ENCODE results near the gene ANKS1A.
"Not testable (repeated sequence)": the region's sequence is repeated elsewhere in the genome, so short reads cannot be mapped to it uniquely, and the experiment has no call there.

The ANKS1A gene

GRCh38 chr6:35088281-35089215 is 199.5 kb downstream of the ANKS1A start:
- no peak for DNase-seq

- DNase-seq: no peak
Measured at GRCh38 chr6:35089216-35089934, 200.3 kb downstream of the ANKS1A start.

DNA sequence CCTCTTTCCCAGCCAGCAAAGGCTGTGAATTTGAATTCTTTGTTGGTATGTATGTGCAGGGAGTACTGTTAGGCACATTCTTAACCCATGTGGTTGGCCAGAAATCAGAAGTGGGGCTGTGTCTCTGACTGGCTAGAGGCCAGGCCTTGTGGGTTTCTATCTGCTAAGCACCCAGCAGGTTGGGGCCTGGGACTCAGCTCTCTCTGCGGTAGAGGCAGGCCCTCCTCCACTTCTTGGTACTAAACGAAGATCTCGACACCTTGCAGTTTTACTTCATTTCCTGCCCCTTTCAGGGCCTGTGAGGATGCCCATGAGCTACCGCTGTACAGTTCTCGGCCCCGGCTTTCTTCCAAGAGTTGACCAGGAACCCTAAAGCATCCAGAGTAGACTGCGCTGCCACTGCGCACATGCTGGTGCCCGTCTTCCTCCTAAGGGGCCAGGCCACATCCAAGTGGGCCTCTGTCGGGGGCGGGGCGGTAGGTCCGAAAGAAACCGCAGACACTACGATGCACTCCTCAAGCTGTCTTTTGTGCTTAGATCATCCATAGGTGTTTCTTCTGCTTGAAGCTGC is 201.0 kb downstream of the ANKS1A start:
- no peak for DNase-seq

GRCh38 chr6:35090734-35091133 is 201.7 kb downstream of the ANKS1A start:
- no peak for DNase-seq

DNA sequence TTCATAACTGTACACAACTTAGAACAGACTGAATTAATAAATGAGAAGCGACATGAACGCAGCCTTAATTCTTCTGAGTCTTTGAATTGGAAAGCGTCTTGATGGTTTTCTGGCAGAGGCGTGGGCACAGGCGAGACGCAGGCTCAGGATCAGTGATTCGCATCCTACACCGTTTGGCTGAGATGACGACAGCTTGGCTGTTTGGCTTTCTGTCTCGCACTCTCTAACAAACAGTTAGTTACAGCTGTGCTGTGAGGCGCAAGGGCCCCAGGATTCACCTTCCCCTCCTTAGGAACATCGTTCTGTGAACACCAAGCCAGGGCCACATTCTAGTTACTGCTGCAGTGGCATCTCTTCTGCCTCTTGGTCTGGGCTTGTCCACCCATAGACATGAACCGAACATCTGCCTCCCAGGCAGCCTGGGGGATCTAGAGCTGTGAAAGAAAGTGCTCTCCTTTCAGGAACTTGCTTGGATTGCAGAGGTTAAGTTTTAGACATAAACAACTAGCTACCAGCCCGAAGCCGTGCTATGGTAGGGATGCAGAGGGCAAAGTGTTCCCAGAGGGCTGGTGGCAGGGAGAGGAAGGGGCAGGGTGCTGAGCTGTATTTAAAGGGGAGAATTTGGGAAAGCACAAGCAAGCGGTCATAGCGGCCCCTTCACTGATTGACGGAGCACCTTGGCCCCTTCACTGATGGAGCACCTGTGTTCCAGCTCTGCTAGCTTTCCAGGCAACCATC is 202.5 kb downstream of the ANKS1A start:
- DNase-seq: no peak

GRCh38 chr6:35092362-35093117 is 203.5 kb downstream of the ANKS1A start:
- no peak for DNase-seq

DNA sequence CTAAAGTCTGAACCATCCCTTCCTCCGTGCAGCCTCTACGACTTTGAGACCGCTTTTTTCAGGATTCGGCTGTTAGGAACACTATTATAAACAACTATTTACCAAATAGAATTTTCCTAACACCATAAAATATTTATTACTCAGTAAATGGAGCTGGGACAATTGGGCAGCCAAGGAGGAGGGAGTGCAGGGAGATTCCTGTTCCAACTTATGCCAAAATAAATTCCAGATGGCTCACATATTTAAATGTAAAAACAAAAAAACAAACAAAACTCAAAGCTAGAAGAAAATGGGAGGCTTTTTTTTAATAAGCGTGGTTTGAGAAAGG is 204.0 kb downstream of the ANKS1A start:
- DNase-seq: no peak

GRCh38 chr6:35093783-35094182 is 204.7 kb downstream of the ANKS1A start:
- DNase-seq: no peak

GRCh38 chr6:35094183-35094582 is 205.1 kb downstream of the ANKS1A start:
- DNase-seq: no peak

DNA sequence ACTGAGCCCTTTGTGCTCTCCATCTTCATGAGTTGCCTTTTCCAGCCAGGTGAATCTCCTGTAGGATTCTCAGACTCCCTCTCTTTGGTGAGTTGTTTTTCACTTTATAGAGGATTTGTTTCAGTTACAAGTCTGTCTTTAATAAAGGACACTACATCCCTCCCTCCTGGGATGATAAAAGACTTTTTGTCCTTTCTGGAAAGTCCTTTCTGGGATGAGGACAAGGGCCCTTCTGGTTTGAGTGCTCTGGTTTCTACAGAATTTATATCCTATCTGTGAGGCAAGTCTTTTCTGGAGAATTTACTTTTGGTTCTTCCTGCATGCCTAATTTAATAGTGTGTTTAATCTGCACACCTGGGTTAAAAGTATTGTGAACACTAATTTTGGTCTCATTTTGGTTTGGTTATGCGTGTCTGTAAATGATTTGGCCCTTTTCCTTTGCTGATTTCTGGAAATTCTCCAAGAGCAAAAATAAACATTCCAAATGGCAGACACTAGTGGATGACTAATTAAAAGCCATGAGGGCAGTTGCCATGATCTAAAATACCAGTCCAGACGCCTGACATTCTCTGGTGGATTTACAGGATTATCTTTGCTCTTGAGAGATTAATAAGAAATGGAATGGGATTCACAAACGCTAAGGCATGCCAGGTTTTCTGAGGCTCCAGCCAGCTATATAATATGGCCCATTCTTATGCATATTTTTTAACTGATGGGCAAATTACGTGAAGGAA is 207.2 kb downstream of the ANKS1A start:
- DNase-seq: no peak

DNA sequence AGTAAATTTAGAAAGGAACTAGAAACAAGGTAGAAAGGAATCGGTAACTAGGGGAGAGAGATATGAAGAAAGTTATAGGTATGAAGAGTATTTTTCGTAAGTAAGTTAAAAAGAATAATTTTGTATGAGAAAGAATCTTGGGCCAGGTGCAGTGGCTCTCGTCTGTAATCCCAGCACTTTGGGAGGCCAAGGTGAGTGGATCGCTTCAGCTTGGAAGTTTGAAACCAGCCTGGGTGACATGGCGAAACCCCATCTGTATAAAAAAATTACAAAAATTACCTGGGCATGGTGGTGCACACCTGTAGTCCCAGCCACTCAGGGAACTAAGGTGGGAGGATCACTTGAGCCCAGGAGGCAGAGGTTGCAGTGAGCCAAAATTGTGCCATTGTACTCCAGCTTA is 210.1 kb downstream of the ANKS1A start:
- DNase-seq: no peak

- no peak for DNase-seq
Measured at GRCh38 chr6:35105078-35105477, 216.0 kb downstream of the ANKS1A start.

- DNase-seq: not testable (repeated sequence)
Measured at GRCh38 chr6:35106061-35106460, 217.0 kb downstream of the ANKS1A start.

DNA sequence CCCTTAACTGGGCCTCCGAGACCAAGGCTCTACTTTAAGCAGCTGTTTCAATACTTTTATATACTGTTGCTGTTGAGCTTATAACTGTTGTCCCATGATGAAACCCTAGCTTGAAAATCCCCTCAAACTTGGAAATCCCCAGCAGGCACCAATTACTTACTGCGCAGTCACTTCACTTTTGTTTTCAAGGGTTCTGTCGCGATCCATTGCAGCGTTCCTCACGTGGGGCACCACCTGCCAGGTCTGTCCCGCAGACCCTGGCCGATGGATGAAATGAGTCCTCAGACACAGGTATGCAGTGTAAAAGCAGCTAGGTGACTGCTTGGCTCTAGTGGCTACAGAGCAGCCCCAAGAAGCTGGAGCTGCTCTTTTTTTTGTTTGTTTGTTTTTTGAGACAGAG is 218.2 kb downstream of the ANKS1A start:
- DNase-seq: not testable (repeated sequence)

GRCh38 chr6:35107761-35108160 is 218.7 kb downstream of the ANKS1A start:
- DNase-seq: not testable (repeated sequence)

DNA sequence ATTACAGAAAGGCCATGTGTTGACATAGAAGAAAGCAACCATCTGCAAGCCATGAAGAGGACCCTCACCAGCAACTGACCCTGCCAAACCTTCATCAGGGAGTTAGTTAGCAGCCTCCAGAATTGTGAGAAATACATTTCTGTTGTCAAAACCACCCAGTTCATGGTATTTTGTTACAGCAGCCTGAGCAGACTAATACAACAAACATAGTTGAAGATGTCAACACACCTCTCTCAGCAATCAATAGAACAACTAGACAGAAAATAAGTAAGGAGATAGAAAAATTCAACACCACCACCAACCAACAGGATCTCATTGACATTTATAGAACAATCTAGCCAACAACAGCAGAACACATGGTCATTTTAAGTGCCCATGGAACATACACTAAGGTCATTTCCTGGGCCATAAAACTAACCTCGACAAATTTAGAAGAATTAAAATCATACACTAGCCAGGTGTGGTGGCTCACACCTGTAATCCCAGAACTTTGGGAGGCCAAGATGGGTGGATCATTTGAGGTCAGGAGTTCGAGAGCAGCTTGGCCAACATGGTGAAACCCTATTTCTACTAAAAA is 219.3 kb downstream of the ANKS1A start:
- DNase-seq: no peak

- no peak for DNase-seq
Measured at GRCh38 chr6:35120746-35121145, 231.7 kb downstream of the ANKS1A start.

- DNase-seq: no peak
Measured at GRCh38 chr6:35124356-35124755, 235.3 kb downstream of the ANKS1A start.

GRCh38 chr6:35128042-35128441 is 239.0 kb downstream of the ANKS1A start:
- no peak for DNase-seq

DNA sequence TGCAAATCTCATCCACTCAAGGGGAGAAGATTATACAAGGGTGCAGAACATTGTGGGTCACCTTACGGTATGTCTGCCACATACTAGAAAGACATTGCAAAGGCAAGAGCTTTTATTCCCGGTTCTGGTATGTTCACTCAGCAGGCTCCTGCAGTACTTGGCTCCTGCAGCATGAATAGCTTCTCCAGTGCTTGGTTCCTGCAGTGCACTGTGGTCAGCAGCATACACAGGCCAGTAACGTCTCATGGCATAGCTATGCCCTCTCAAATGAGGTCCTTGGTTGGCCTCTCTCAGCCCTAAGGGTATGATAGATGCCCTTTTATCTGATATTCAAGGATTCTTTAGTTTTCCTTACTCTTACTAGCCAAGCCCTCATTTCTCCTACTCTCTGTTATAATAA is 239.4 kb downstream of the ANKS1A start:
- DNase-seq: no peak

- no peak for DNase-seq
Measured at GRCh38 chr6:35136185-35136584, 247.1 kb downstream of the ANKS1A start.
